Suprapubic skin (tissue), 4 donors: ENCODE data around the gene USP3. TPM values are rescaled to one million over a fixed set of nuclear protein-coding genes. Genes with fewer than 3 reads are reported as not detected.
"Not testable (repeated sequence)": the region's sequence is repeated elsewhere in the genome, so short reads cannot be mapped to it uniquely, and the experiment has no call there.

Experiments used
- DNase-seq, 2 donors: peaks; one replicate each; pipeline ENCODE4 v3.0.0-alpha.2; 2019; ENCODE audit warnings: low spot score in 2 of 2
- H3K27ac ChIP-seq: fragments of 200-600 bp; sonication (generic); one replicate; pipeline ENCODE4 v1.5.1; 2019
- H3K27me3 ChIP-seq: fragments of 200-600 bp; sonication (generic); one replicate; pipeline ENCODE4 v1.5.1; 2019
- H3K36me3 ChIP-seq: fragments of 200-600 bp; sonication (generic); one replicate; pipeline ENCODE4 v1.5.1; 2019
- H3K4me1 ChIP-seq: fragments of 200-600 bp; sonication (generic); one replicate; pipeline ENCODE4 v1.5.1; 2019
- H3K4me3 ChIP-seq: fragments of 200-600 bp; sonication (generic); one replicate; pipeline ENCODE4 v1.5.1; 2019; ENCODE audit warnings: mild to moderate bottlenecking
- H3K9me3 ChIP-seq: fragments of 200-600 bp; sonication (generic); one replicate; pipeline ENCODE4 v1.5.1; 2019
- EP300 ChIP-seq: sonication (generic); formaldehyde crosslinking; IDR thresholded peaks from one replicate; pipeline ENCODE4 v1.6.1; 2017; ENCODE audit warnings: antibody characterized with exemption
- POLR2A ChIP-seq, 2 donors: fragments of 450-650 bp; IDR thresholded peaks; one replicate each; pipeline ENCODE4 v1.6.1; 2017; ENCODE audit warnings: antibody characterized with exemption in 2 of 2, mild to moderate bottlenecking in 2 of 2, moderate library complexity in 2 of 2
- POLR2AphosphoS5 ChIP-seq, 3 donors: sonication (generic); formaldehyde crosslinking; IDR thresholded peaks; one replicate each; pipeline ENCODE4 v1.6.1; 2017; ENCODE audit warnings: antibody characterized with exemption in 3 of 3
- WGBS: methylation state at CpG from one replicate; pipeline ENCODE4 v1.1.5; 2018; 5-methylcytosine and 5-hydroxymethylcytosine counted together
- total RNA-seq, 4 donors: library from RNA; depleted of rRNA; stranded (reverse); fragments of >200 nt; gene quantifications; one replicate each; pipeline ENCODE4 v1.1.0, GENCODE V29; 2016
- TF ChIP-seq, protein P1 (sequence below), 2 donors: fragments of 200-600 bp in 1 of 2; fragments of 450-650 bp in 1 of 2; sonication (generic) in 1 of 2; IDR thresholded peaks; one replicate each; pipeline ENCODE4 v1.5.1; 2016 to 2019; ENCODE audit warnings: antibody characterized with exemption in 2 of 2, mild to moderate bottlenecking in 1 of 2, moderate library complexity in 1 of 2

The USP3 gene
- total RNA-seq, 4 donors from 2014 or later: 43.2 to 105 (median 48.0) TPM

DNA sequence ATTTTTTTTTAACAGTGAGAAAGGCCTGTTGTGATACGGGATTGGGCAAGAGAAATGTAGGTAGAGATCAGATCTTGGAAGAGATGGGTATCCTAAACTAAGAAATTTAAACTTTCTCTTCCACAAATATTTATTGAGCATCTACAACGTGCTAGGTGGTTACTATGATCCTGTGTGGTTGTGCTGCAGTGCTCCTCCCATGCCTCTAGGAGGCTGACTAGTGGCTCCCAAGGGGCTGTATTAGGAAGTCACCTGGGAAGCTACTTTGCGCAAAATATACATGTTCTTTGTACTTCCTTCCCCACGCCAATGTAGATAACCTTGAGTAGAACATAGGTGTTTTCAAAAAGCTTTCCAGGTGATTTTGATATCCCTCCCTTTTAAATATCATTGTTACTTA, 27.2 kb downstream of the USP3 start:
- WGBS: 94% methylated on average over 4 of the region's 4 CpGs
- Histone ChIP-seq H3K4me1 (peaks cover 19% of the 10 kb centered on the region), H3K27ac (no peak overlapping the region), H3K36me3 (no peaks in the 10 kb centered on the region), H3K27me3 (no peaks in the 10 kb centered on the region), H3K9me3 (no peaks in the 10 kb centered on the region), H3K4me3 (no peak overlapping the region)
- TF ChIP-seq, protein P1, sequence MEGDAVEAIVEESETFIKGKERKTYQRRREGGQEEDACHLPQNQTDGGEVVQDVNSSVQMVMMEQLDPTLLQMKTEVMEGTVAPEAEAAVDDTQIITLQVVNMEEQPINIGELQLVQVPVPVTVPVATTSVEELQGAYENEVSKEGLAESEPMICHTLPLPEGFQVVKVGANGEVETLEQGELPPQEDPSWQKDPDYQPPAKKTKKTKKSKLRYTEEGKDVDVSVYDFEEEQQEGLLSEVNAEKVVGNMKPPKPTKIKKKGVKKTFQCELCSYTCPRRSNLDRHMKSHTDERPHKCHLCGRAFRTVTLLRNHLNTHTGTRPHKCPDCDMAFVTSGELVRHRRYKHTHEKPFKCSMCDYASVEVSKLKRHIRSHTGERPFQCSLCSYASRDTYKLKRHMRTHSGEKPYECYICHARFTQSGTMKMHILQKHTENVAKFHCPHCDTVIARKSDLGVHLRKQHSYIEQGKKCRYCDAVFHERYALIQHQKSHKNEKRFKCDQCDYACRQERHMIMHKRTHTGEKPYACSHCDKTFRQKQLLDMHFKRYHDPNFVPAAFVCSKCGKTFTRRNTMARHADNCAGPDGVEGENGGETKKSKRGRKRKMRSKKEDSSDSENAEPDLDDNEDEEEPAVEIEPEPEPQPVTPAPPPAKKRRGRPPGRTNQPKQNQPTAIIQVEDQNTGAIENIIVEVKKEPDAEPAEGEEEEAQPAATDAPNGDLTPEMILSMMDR (IDR thresholded peaks at IDR 0.05): no peak
- TF ChIP-seq EP300 (no peak), POLR2A (IDR thresholded peaks at IDR 0.05) (no peak), POLR2AphosphoS5 (IDR thresholded peaks at IDR 0.05) (no peak)
- no peak for DNase-seq

GRCh38 chr15:63532307-63532744, 27.9 kb downstream of the USP3 start:
- Histone ChIP-seq H3K4me1 (peaks cover 15% of the 10 kb centered on the region), H3K27ac (no peak overlapping the region), H3K27me3 (no peaks in the 10 kb centered on the region), H3K9me3 (no peaks in the 10 kb centered on the region), H3K4me3 (no peak overlapping the region), H3K36me3 (no peaks in the 10 kb centered on the region)
- WGBS: 56% methylated on average over 5 of the region's 5 CpGs
- TF ChIP-seq EP300: no peak
- no peak for TF ChIP-seq POLR2AphosphoS5 (IDR thresholded peaks at IDR 0.05)
- TF ChIP-seq, protein P1 (IDR thresholded peaks at IDR 0.05): no peak
- TF ChIP-seq POLR2A (IDR thresholded peaks at IDR 0.05): no peak
- no peak for DNase-seq

GRCh38 chr15:63534888-63535287, 30.5 kb downstream of the USP3 start:
- 100% methylated on average over 3 of the region's 3 CpGs for WGBS
- H3K27me3 ChIP-seq, DNase-seq, H3K4me3 ChIP-seq, H3K9me3 ChIP-seq, H3K27ac ChIP-seq: not testable (repeated sequence)
- Histone ChIP-seq H3K36me3 (peaks cover 16% of the 10 kb centered on the region), H3K4me1 (peaks cover 15% of the 10 kb centered on the region)

DNA sequence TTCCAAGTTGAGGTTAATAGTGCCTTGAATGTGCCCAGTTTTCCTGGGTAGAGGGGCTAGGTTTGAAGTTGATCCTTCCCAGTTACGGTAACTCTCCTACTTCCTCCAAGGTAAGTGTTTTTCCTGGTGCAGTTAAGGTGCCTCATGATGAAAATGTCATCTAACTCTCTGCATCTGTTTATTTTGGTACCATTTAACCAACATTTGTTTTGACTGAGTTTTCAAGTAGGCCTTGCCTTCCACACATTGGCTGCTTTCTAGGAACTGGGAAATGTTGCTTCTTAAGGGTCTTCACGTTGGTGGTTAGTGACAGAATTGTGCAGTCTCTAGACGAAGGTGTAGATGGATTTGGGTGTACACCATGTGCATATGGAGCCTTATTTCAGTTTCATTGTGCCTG, 31.3 kb downstream of the USP3 start:
- WGBS: 88% methylated on average over 3 of the region's 3 CpGs
- H3K9me3 ChIP-seq: no peaks in the 10 kb centered on the region
- H3K27me3 ChIP-seq: no peaks in the 10 kb centered on the region
- H3K4me3 ChIP-seq: no peak overlapping the region
- H3K36me3 ChIP-seq: peaks cover 16% of the 10 kb centered on the region
- no peak overlapping the region for H3K27ac ChIP-seq
- DNase-seq: no peak
- no peak for TF ChIP-seq POLR2AphosphoS5 (IDR thresholded peaks at IDR 0.05)
- TF ChIP-seq, protein P1 (IDR thresholded peaks at IDR 0.05): no peak
- TF ChIP-seq POLR2A (IDR thresholded peaks at IDR 0.05): no peak
- no peak for TF ChIP-seq EP300
- H3K4me1 ChIP-seq: peaks cover 15% of the 10 kb centered on the region

GRCh38 chr15:63538876-63539275, 34.5 kb downstream of the USP3 start:
- TF ChIP-seq, protein P1 (IDR thresholded peaks at IDR 0.05): no peak
- TF ChIP-seq POLR2A (IDR thresholded peaks at IDR 0.05) (no peak), POLR2AphosphoS5 (IDR thresholded peaks at IDR 0.05) (no peak), EP300 (no peak)

GRCh38 chr15:63539521-63539920, 35.1 kb downstream of the USP3 start:
- Histone ChIP-seq H3K4me1 (no peaks in the 10 kb centered on the region), H3K9me3 (no peaks in the 10 kb centered on the region), H3K4me3 (no peak overlapping the region), H3K36me3 (peaks cover 16% of the 10 kb centered on the region), H3K27ac (no peak overlapping the region), H3K27me3 (no peaks in the 10 kb centered on the region)
- WGBS: 77% methylated on average over 6 of the region's 6 CpGs
- no peak for TF ChIP-seq EP300
- TF ChIP-seq POLR2A (IDR thresholded peaks at IDR 0.05): no peak
- TF ChIP-seq, protein P1 (IDR thresholded peaks at IDR 0.05): no peak
- no peak for TF ChIP-seq POLR2AphosphoS5 (IDR thresholded peaks at IDR 0.05)
- DNase-seq: no peak

More at GRCh38 chr15:63538876-63539275, 34.5 kb downstream of the USP3 start:
- DNase-seq: no peak
- WGBS: 81% methylated on average over 3 of the region's 3 CpGs
- peaks cover 16% of the 10 kb centered on the region for H3K36me3 ChIP-seq
- H3K27me3 ChIP-seq: no peaks in the 10 kb centered on the region
- no peaks in the 10 kb centered on the region for H3K9me3 ChIP-seq
- H3K27ac ChIP-seq: no peak overlapping the region
- H3K4me3 ChIP-seq: no peak overlapping the region
- H3K4me1 ChIP-seq: no peaks in the 10 kb centered on the region
